Hepatocyte (in vitro differentiated cells): Measurements from ENCODE around the gene EFNA4. TPM values are rescaled to one million over a fixed set of nuclear protein-coding genes. Genes with fewer than 3 reads are reported as not detected.
A peak's percentile ranks its signal among the peaks of the same experiment; 100 is the strongest.

Source experiments
- DNase-seq: peaks from one replicate; pipeline ENCODE4 v3.0.0-alpha.2; 2016; ENCODE audit warnings: low spot score
- H2AFZ ChIP-seq: fragments of 200-600 bp; sonication (generic); 2 replicates; pipeline ENCODE4 v1.6.0; 2016; ENCODE audit warnings: antibody characterized with exemption, mild to moderate bottlenecking
- H3K27ac ChIP-seq: fragments of 200-600 bp; sonication (generic); 2 replicates; pipeline ENCODE4 v1.5.1; 2016; ENCODE audit warnings: mild to moderate bottlenecking
- H3K27me3 ChIP-seq: fragments of 200-600 bp; sonication (generic); 2 replicates; pipeline ENCODE4 v1.6.1; 2016
- H3K36me3 ChIP-seq: fragments of 200-600 bp; sonication (generic); replicated peaks from 2 replicates; pipeline ENCODE4 v1.5.1; 2016; ENCODE audit warnings: low read depth; ENCODE audit not compliant: insufficient read depth
- H3K4me1 ChIP-seq: fragments of 200-600 bp; sonication (generic); 2 replicates; pipeline ENCODE4 v1.5.1; 2016; ENCODE audit warnings: mild to moderate bottlenecking, moderate library complexity; ENCODE audit not compliant: insufficient read depth
- H3K4me2 ChIP-seq: fragments of 200-600 bp; sonication (generic); 2 replicates; pipeline ENCODE4 v1.6.0; 2016
- H3K4me3 ChIP-seq: fragments of 200-600 bp; sonication (generic); 2 replicates; pipeline ENCODE4 v1.5.1; 2016; ENCODE audit warnings: mild to moderate bottlenecking
- H3K79me2 ChIP-seq: fragments of 200-600 bp; sonication (generic); 2 replicates; pipeline ENCODE4 v1.6.0; 2017; ENCODE audit warnings: mild to moderate bottlenecking
- H3K9me2 ChIP-seq: fragments of 200-600 bp; sonication (generic); replicated peaks from 2 replicates; pipeline ENCODE4 v1.6.0; 2017; ENCODE audit warnings: mild to moderate bottlenecking; ENCODE audit not compliant: insufficient read depth
- H3K9me3 ChIP-seq: fragments of 200-600 bp; sonication (generic); 2 replicates; pipeline ENCODE4 v1.5.1; 2016; ENCODE audit warnings: low read depth, mild to moderate bottlenecking
- H4K20me1 ChIP-seq: fragments of 200-600 bp; sonication (generic); 2 replicates; pipeline ENCODE4 v1.6.0; 2016; ENCODE audit warnings: mild to moderate bottlenecking; ENCODE audit not compliant: insufficient read depth, poor library complexity, severe bottlenecking
- EZH2 ChIP-seq: fragments of 200-600 bp; sonication (generic); IDR thresholded peaks from 2 replicates; pipeline ENCODE4 v1.6.1; 2016; ENCODE audit warnings: antibody characterized with exemption, mild to moderate bottlenecking, borderline replicate concordance
- EZH2phosphoT487 ChIP-seq: fragments of 200-600 bp; sonication (generic); IDR thresholded peaks from one replicate; pipeline ENCODE4 v1.6.1; 2018; ENCODE audit warnings: antibody characterized with exemption, mild to moderate bottlenecking, low read depth, moderate library complexity; ENCODE audit not compliant: unreplicated experiment, severe bottlenecking
- WGBS: methylation state at CpG from one replicate; pipeline ENCODE4 v1.1.6; 2016; ENCODE audit warnings: low lambda C conversion rate; ENCODE audit errors: missing lambda C conversion rate; 5-methylcytosine and 5-hydroxymethylcytosine counted together
- polyA plus RNA-seq: library from polyadenylated mRNA; unstranded; fragments of >200 nt; fragmentation: Nextera tagmentation; extraction: Ambion mirVana; gene quantifications from 2 replicates; pipeline ENCODE4 v1.2.1, GENCODE V29; 2016
- total RNA-seq: library from RNA; depleted of rRNA; stranded (reverse); fragments of >200 nt; gene quantifications from 2 replicates; pipeline ENCODE4 v1.2.3, GENCODE V29; 2014
- TF ChIP-seq, protein P1 (sequence below): fragments of 200-600 bp; sonication (generic); IDR thresholded peaks from 2 replicates; pipeline ENCODE4 v1.5.1; 2016; ENCODE audit warnings: antibody characterized with exemption, mild to moderate bottlenecking; ENCODE audit not compliant: poor library complexity

Gene EFNA4
- total and polyA plus RNA-seq, 2 experiments from 2014 or later, result 18.1 to 20.5 TPM

DNA sequence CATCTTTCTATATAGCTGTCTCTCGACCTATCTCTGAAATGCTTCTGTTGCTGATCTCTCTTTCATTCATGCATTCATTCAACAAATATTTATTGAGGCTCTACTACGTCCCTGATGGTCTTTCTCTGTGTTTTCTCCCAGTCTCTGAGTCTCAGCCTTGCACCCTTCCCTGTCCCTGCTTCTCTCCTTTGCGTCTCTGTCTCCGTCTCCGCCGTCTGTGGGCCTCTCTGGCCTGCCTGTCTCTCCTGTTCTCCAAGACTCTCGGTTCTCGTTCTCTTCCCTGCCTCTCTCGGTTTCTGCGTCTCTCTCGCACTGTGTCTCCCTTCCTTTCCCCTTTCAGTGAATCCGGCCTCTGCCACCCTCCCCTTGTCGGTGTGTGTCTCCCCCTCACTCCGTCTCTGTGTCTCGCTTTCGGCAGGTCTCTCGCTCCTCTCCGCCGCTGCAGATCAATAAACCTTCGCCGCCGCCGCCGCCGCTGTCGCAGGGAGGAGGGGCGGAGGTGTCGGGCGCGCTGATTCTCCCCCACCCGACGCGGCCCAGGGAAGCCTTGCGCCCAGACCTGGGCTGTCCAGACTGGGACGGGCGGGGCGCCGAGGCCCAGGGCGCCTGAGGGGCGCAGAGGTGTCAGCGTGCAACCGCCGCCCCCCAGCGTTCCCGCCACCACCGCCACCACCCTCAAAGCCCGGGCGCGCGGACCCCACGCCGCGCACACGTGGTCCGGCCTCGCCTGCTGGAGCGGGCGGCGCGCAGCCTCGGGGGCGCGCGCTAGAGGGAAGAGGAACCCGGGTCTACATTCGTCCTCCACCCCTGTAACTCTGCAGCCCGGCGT is 18.1 kb downstream of the EFNA4 start:
- Histone ChIP-seq H3K4me3 (peak overlapping the region; percentile 5), H3K79me2 (no peaks in the 10 kb centered on the region), H3K9me3 (no peaks in the 10 kb centered on the region), H3K36me3 (no peaks in the 10 kb centered on the region), H3K4me2 (peak overlapping the region; percentile 99), H3K9me2 (no peaks in the 10 kb centered on the region), H3K27ac (no peak overlapping the region), H3K27me3 (peaks cover 48% of the 10 kb centered on the region), H3K4me1 (peaks cover 59% of the 10 kb centered on the region), H2AFZ (peak overlapping the region; percentile 45), H4K20me1 (peaks cover 2% of the 10 kb centered on the region)
- WGBS, result 3% methylated on average over 64 of the region's 68 CpGs
- TF ChIP-seq EZH2phosphoT487 (peak; percentile 38), EZH2 (peak; percentile 95)
- TF ChIP-seq, protein P1, sequence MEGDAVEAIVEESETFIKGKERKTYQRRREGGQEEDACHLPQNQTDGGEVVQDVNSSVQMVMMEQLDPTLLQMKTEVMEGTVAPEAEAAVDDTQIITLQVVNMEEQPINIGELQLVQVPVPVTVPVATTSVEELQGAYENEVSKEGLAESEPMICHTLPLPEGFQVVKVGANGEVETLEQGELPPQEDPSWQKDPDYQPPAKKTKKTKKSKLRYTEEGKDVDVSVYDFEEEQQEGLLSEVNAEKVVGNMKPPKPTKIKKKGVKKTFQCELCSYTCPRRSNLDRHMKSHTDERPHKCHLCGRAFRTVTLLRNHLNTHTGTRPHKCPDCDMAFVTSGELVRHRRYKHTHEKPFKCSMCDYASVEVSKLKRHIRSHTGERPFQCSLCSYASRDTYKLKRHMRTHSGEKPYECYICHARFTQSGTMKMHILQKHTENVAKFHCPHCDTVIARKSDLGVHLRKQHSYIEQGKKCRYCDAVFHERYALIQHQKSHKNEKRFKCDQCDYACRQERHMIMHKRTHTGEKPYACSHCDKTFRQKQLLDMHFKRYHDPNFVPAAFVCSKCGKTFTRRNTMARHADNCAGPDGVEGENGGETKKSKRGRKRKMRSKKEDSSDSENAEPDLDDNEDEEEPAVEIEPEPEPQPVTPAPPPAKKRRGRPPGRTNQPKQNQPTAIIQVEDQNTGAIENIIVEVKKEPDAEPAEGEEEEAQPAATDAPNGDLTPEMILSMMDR, result no peak
- DNase-seq, result peak; percentile 36

DNA sequence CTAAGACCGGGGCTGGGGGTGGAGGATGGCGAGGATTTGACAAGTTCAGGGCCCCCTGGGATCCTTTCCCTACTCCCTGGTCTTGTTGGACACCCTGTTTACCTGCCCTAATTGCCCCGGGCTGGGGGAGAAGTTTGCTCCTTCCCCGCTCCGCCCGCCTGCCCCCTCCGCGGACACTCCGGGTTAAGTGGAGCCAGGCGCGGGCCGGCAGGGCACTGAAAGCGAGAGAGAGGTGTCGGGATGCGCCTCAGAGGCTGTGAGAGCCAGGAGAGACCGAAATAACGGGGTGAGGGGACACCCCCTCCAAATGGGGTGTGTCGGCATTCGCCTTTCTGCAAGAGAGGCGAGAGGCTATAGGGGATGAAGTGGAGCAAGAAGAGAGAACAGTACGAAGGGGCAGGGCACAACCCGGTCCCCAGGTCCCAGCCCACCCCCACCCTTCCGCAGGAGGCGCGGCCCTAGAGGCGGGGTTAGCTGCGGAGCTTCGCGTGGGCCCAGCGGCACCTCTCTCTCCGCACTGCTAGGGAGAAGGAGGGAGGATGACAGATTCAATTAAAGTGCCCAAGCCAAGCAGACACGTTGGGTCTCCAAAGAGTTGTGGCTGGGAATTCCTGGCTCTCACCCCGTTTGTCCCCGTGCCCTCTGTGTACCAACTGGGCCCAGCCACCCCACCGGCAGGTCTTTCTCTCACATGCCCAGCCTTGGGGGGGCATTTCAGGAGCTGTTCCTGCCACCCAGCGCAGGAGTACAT is 18.9 kb downstream of the EFNA4 start:
- no peaks in the 10 kb centered on the region for H3K79me2 ChIP-seq
- H3K27me3 ChIP-seq, result peaks cover 48% of the 10 kb centered on the region
- no peak overlapping the region for H2AFZ ChIP-seq
- H3K9me2 ChIP-seq, result no peaks in the 10 kb centered on the region
- H4K20me1 ChIP-seq, result peaks cover 2% of the 10 kb centered on the region
- no peaks in the 10 kb centered on the region for H3K9me3 ChIP-seq
- H3K4me3 ChIP-seq, result no peak overlapping the region
- H3K4me1 ChIP-seq, result peaks cover 57% of the 10 kb centered on the region
- H3K4me2 ChIP-seq, result peak overlapping the region; percentile 99
- DNase-seq, result no peak
- no peaks in the 10 kb centered on the region for H3K36me3 ChIP-seq
- H3K27ac ChIP-seq, result no peak overlapping the region
- TF ChIP-seq EZH2 (peak; percentile 91), EZH2phosphoT487 (peak; percentile 48)
- TF ChIP-seq, protein P1, result no peak
- 13% methylated on average over 33 of the region's 36 CpGs for WGBS

DNA sequence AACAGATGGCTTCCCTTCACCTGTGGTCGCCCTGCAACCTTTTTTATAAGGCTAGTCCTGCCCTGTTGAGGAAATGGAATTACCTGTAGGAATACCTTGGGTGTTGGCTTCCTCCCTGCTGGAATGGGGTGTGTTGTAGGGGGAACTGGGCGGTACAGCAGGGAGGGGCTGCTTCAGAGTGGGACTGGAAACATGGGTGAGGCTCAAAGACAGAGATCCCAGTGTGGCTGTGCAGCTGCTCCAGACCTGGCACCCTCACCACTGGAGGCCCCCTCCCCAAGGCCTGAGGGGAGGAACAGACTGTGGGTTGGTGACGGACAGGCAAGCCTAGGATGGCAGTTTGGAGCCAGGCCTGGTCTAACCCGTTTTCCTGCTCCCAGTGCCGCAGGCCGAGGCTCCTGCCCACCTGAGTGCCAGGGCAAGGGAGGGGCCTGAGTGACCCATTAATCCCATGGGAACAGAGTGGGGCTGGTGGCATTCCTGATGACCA is 19.6 kb downstream of the EFNA4 start:
- Histone ChIP-seq H4K20me1 (peaks cover 2% of the 10 kb centered on the region), H3K4me3 (no peak overlapping the region), H3K79me2 (no peaks in the 10 kb centered on the region), H3K27ac (no peak overlapping the region), H3K9me3 (no peaks in the 10 kb centered on the region), H3K36me3 (no peaks in the 10 kb centered on the region), H2AFZ (no peak overlapping the region), H3K9me2 (no peaks in the 10 kb centered on the region), H3K4me1 (peaks cover 51% of the 10 kb centered on the region), H3K27me3 (peaks cover 48% of the 10 kb centered on the region), H3K4me2 (peak overlapping the region; percentile 99)
- DNase-seq, result no peak
- TF ChIP-seq, protein P1, result no peak
- TF ChIP-seq EZH2 (no peak), EZH2phosphoT487 (no peak)
- WGBS, result 56% methylated on average over 6 of the region's 6 CpGs
